Caki2 (cell line): Measurements from ENCODE around the gene ACSS2. TPM values are rescaled to one million over a fixed set of nuclear protein-coding genes. Genes with fewer than 3 reads are reported as not detected.

Source experiments
- DNase-seq: peaks from one replicate; pipeline ENCODE4 v3.0.0-alpha.2; 2015; ENCODE audit warnings: low read depth
- in situ Hi-C: cut with HindIII; loops from 2 replicates; pipeline ENCODE4 v1.10.0; 2016; ENCODE audit warnings: low sequenced_read_pairs, low pct_unique_long_range_greater_than_20kb, mixed read lengths
- total RNA-seq: library from RNA; depleted of rRNA; stranded (reverse); fragments of >200 nt; shearing (Covaris generic); gene quantifications from 2 replicates; pipeline ENCODE4 v1.2.3, GENCODE V29; 2014; ENCODE audit warnings: low replicate concordance; rRNA removed

Gene ACSS2
- total RNA-seq, 1 experiment from 2014 or later = 37.2 TPM

DNA sequence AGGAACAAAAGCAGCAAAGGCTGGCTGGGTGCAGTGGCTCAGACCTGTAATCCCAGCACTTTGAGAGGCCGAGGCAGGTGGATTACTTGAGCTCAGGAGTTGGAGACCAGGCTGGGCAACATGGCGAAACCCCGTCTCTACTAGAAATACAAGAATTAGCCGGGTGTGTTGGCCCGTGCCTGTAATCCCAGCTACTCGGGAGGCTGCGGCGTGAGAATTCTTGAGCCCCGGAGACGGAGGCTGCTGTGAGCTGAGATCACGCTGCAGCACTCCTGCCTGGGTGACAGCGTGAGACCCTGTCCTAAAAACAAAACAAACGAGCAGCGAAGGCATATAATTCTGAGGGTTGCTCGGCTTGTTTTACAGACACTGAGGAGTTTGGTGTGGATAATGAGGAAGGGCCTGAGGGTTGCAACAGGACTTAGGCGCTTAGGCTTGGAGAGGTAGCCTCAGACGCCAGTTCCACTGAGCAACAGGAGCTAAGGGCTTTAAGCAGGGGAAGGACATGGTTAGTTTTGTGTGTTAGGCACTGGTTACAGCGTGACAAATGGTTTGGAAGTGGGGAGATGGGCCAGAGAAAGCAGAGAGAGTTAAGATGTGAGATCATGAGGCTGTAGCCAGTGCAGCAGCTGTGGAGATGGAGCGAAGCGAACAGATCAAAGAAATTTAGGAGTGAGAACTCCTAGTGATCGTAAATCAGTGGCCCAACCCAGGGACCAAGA, 80.5 kb downstream of the ACSS2 start:
- in situ Hi-C loops = no loop called here
- DNase-seq = no peak

GRCh38 chr20:34964486-34964885, 88.1 kb downstream of the ACSS2 start:
- no peak for DNase-seq
- in situ Hi-C loops = no loop called here

DNA sequence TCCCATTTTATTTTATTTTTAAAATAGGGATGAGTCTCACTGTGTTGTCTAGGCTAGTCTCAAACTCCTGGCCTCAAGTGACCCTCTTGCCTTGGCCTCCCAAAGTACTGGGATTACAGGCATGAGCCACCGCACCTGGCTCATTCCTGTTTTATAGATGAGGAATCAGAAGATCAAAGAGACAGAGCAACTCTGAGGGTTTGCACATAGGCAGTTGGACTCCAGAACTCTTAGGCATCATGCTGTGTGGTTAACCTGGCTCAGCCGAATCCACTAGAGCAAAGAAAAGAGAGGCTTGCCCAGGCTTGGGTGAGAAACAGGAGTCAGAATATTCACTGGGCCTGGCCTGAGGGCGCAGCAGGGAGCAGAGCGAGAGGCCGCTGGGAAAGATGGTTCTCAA, 88.6 kb downstream of the ACSS2 start:
- in situ Hi-C loops = no loop called here
- DNase-seq = no peak

DNA sequence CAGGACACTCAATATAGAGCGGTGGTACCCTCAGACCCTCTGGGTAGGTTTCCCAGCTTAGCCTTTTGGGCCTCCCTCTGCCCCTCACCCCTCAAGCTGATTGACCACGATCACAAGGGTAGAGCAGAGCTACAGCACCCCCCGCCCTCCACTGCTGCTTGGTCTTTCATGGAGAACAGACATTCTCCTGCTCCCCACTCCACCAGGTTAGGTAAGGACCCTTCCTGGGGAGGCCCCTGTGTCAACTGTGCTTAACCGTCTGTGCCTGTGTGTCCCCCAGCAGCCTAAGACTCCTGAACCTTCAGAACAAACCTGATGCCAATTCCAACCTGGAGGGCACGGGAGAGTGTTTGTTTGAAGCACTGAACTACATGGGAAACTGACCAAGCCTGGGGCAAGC, 91.0 kb downstream of the ACSS2 start:
- DNase-seq = no peak
- in situ Hi-C loops = no loop called here

- in situ Hi-C loops = no loop called here
- no peak for DNase-seq
Observed at GRCh38 chr20:34968042-34968775, 91.8 kb downstream of the ACSS2 start.

DNA sequence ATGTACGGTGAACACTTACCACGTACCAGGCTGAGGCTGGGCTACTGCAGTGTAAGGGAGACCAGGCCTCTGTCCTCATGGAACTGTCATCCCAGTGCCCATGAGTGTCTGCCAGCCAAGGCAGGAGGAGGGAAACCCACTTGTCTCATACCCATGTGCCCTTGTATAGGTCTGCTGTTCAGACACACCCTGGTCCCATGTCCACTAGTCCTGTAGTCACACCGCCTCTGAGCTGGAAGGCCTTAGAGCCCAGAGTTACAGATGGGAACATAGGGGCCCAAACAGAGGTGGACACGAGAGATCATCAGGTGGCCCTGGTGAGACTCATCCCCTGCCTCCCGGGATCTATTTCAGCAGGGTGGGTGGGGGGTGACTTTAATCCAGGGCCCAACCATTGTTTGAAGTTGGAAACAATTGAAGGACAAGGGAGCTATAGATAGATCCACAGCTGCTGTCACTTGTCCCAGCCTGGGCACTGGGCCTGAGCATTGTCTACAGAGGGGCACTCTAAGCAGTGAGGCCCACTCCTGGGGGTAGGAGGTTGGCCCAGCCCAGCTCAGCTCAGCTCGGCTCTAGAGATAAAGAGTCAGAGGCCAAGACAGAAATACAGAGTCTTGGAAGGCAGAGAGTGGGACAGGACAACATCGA, 93.9 kb downstream of the ACSS2 start:
- no peak for DNase-seq
- in situ Hi-C loops = no loop called here

GRCh38 chr20:34970846-34971560, 94.6 kb downstream of the ACSS2 start:
- in situ Hi-C loops = no loop called here
- no peak for DNase-seq

DNA sequence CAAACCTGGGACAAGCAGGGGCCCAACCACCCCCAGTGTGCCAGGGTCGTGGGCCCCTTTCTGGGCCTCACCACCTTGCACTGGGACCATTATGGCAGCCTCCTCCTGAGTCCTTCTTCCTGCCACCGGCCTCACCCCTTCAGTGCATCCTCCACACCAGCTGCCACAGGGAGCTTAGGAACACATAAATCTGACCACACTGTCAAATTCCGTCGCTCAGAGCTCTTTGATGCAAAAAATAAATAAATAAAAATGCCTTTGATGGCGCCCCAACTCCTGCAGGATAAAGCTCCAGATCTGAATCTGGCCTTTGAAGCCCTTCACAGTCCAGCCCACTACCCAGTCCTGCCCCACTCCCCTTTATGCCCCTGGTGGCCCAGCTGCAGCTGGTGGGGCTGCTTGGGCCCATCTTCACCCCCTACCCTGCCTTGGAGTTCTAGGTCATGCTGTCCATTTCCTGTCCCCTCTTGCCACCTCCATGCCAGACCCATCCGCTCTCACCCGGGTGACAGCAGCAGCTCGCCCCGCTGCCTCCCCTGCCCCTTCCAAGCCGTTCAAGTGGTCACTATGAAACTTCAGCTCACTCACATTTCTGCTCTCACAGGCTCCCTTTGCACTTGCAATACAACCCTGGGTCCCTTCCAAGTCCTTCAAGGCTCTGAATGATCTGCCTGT, 95.3 kb downstream of the ACSS2 start:
- in situ Hi-C loops = no loop called here
- no peak for DNase-seq

DNA sequence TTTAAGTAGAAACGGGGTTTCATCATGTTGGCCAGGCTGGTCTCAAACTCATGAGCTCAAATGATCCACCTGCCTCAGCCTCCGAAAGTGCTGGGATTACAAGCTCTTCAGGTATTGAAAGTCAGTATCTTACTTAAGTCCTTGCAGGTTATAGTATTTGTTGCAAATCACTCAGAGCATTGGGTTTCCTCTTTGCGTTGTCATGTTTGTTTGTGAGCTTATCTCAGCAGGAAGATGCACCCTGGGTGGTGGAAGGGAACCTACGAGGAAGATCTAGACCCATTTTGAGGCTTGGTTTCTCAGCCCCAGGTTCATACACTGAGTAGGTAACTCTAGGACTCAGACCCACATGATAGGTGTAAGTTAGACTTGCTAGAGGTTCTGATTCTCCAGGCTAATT, 97.8 kb downstream of the ACSS2 start:
- DNase-seq = no peak
- in situ Hi-C loops = no loop called here

- in situ Hi-C loops = no loop called here
- DNase-seq = no peak
Observed at GRCh38 chr20:34976286-34976685, 99.9 kb downstream of the ACSS2 start.

Other genes starting within 250 kb of the ACSS2 start
- 26.0 and 33.8 TPM in 2 replicates for gene PIGU, start 199.5 kb upstream of the ACSS2 start, total RNA-seq
- 0.20 and 0.84 TPM in 2 replicates for gene TP53INP2, start 172.3 kb upstream of the ACSS2 start, total RNA-seq
- 1.6 and 2.2 TPM in 2 replicates for gene NCOA6, start 51.0 kb upstream of the ACSS2 start, total RNA-seq
- 4.1 and 9.6 TPM in 2 replicates for gene GGT7, start 3.8 kb upstream of the ACSS2 start, total RNA-seq
- 201 and 204 TPM in 2 replicates for gene GSS, start 79.2 kb downstream of the ACSS2 start, total RNA-seq
- 0.03 TPM in 1 of 2 replicates, not detected in the other for gene MYH7B, start 79.3 kb downstream of the ACSS2 start, total RNA-seq
- 54.4 and 56.9 TPM in 2 replicates for gene TRPC4AP, start 216.2 kb downstream of the ACSS2 start, total RNA-seq